Measurements from ENCODE around the gene PDE4D. TPM values are rescaled to one million over a fixed set of nuclear protein-coding genes. Genes with fewer than 3 reads are reported as not detected.
A peak's percentile ranks its signal among the peaks of the same experiment; 100 is the strongest.

The PDE4D gene
- total RNA-seq, 1 donor: 12.7 TPM

DNA sequence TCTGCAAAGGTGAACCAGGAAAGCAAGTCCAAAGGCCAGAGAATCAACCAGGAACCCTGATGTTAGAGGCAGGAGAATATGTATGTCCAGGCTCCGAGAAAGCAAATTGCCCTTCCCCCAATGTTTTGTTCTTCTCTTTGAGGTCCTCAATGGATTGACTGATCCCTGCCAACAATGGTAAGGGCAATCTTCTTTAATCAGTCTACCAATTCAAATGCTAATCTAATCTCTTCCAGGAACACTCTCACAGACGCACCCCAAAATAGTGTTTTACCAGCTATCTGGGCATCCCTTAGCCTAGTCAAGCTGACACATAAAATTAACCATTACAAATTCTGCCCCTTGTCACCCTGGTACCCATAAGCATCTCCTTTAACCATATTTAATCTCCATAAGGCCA is 912.6 kb downstream of the PDE4D start:
- no peak overlapping the region for H3K4me3 ChIP-seq (ENCODE audit: low read depth, low read length)
- no peak for DNase-seq (ENCODE audit: low read depth)
- TF ChIP-seq, protein P1, sequence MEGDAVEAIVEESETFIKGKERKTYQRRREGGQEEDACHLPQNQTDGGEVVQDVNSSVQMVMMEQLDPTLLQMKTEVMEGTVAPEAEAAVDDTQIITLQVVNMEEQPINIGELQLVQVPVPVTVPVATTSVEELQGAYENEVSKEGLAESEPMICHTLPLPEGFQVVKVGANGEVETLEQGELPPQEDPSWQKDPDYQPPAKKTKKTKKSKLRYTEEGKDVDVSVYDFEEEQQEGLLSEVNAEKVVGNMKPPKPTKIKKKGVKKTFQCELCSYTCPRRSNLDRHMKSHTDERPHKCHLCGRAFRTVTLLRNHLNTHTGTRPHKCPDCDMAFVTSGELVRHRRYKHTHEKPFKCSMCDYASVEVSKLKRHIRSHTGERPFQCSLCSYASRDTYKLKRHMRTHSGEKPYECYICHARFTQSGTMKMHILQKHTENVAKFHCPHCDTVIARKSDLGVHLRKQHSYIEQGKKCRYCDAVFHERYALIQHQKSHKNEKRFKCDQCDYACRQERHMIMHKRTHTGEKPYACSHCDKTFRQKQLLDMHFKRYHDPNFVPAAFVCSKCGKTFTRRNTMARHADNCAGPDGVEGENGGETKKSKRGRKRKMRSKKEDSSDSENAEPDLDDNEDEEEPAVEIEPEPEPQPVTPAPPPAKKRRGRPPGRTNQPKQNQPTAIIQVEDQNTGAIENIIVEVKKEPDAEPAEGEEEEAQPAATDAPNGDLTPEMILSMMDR (IDR thresholded peaks at IDR 0.05; ENCODE audit: insufficient read depth, low read length): no peak

DNA sequence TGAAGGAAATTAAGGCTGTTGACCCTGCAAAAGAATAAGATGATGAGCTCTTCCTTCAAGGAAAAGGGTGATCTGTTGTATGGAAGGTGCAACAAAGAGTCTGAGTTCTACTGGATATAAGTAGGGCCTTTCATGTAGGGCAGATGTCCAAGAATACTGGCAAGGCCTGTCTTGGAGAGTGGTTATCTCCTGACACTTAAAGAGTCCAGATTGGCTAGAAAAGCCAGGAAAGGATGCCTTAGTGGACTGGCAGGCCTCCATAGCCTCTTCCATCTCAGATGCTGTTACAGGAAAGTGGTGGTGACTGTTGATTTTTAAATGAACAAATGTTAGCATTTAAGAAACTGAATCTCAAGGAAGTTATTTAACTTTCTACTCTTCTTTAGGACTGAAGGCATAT is 914.4 kb downstream of the PDE4D start:
- TF ChIP-seq, protein P1 (IDR thresholded peaks at IDR 0.05; ENCODE audit: insufficient read depth, low read length): no peak
- H3K4me3 ChIP-seq (ENCODE audit: low read depth, low read length): no peak overlapping the region
- DNase-seq (ENCODE audit: low read depth): peak; percentile 16

DNA sequence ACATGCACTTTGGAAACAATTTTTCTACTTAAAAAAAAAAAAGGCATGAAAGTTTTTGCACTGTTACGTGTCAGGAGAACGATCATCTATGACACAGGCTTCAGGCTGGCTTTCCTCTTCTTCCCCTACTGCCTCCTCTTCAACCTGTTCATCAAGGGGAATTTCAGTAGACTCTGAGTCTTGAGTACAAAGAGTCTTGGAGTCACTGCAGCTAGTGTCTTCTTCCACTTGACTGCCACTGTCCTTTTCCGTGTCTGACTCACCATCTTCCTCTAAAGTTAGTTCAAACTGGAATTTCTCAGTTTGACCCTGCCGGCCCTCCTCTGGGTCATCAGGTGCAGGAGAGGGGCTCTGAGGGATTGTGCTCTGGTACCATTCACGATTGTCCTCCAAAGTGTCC is 918.9 kb downstream of the PDE4D start:
- DNase-seq (ENCODE audit: low read depth): no peak
- no peak overlapping the region for H3K4me3 ChIP-seq (ENCODE audit: low read depth, low read length)
- TF ChIP-seq, protein P1 (IDR thresholded peaks at IDR 0.05; ENCODE audit: insufficient read depth, low read length): no peak

DNA sequence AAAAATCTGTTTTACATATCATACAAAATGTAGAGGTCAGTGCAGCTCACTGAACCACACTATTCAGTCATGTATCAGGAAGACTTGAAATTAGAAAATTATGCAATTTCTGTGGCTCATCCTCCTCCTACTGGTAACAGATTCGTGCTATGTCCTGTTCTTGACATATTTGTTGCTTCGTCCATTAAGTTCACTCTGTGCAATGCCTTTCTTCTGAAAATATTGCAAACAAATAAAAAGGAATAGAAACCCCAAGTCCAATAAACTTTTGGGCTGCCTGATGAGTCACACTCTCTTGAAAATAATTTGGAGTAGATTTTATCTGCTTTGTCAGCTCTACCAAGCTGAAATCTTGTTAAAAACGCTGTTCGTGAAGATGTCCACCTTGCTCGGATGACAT is 919.4 kb downstream of the PDE4D start:
- no peak overlapping the region for H3K4me3 ChIP-seq (ENCODE audit: low read depth, low read length)
- DNase-seq (ENCODE audit: low read depth): no peak
- TF ChIP-seq, protein P1 (IDR thresholded peaks at IDR 0.05; ENCODE audit: insufficient read depth, low read length): no peak

DNA sequence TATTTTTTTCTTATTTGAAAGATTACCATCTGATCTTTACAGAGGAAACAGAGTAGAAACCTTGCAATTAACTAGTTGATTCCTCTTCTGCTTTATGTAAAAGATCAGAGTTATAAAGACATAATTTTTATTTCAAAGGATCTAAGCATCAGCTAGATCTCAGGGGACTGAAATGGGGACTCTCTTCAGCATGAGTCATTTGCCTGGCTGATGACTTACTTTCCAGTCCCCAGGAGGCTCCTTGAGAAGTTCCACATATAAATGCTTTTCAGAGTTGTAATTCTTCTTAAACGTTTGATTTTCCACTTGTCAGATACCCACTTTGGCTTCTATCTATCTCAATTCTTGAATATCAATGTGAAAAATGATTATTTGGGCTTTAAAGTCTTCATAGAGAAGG is 921.2 kb downstream of the PDE4D start:
- H3K4me3 ChIP-seq (ENCODE audit: low read depth, low read length): no peak overlapping the region
- TF ChIP-seq, protein P1 (IDR thresholded peaks at IDR 0.05; ENCODE audit: insufficient read depth, low read length): no peak
- peak; percentile 13 for DNase-seq (ENCODE audit: low read depth)

DNA sequence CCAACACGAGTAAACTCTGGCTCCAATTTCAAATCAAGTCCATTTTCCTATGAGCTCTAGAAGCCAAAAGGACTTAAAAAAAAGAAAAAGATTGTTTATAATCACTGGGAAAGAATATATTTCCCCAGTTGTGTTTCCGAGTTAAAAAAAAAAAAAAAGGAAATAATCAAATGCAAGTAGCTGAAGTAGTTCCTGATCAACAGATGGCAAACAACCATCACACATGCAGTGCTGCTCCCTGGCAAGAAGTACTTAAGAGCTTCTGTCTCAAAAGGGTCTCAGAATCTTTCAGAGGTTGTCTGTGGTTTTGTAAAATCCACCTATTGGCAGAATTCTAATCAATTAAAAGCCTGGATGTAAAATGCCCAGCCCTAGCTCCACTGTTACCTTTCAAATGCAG is 922.8 kb downstream of the PDE4D start:
- H3K4me3 ChIP-seq (ENCODE audit: low read depth, low read length): no peak overlapping the region
- TF ChIP-seq, protein P1 (IDR thresholded peaks at IDR 0.05; ENCODE audit: insufficient read depth, low read length): no peak
- DNase-seq (ENCODE audit: low read depth): no peak

DNA sequence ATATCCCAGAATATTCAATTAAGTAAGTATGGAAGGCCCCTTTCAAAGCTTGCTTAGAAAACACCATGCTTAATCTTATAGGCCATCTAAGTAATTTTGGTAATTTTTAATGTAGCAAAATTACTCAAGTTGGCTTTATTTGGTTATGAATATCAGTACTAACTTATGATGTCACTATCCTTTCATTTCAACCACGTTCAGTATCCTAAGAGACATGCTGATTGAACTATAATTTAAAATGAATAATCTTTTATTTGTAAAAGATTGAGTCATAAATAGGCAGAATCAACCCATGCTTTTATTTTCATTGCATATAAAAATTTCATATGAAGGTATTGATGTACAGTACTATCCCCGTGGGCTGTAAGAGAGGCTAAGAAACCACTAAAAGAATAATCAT is 923.7 kb downstream of the PDE4D start:
- DNase-seq (ENCODE audit: low read depth): no peak
- no peak overlapping the region for H3K4me3 ChIP-seq (ENCODE audit: low read depth, low read length)
- TF ChIP-seq, protein P1 (IDR thresholded peaks at IDR 0.05; ENCODE audit: insufficient read depth, low read length): no peak

Data from fibroblast of the aortic adventitia (primary cell).